ENCODE measurements around the gene PKD1.
"Not testable (repeated sequence)": the region's sequence is repeated elsewhere in the genome, so short reads cannot be mapped to it uniquely, and the experiment has no call there.

DNA sequence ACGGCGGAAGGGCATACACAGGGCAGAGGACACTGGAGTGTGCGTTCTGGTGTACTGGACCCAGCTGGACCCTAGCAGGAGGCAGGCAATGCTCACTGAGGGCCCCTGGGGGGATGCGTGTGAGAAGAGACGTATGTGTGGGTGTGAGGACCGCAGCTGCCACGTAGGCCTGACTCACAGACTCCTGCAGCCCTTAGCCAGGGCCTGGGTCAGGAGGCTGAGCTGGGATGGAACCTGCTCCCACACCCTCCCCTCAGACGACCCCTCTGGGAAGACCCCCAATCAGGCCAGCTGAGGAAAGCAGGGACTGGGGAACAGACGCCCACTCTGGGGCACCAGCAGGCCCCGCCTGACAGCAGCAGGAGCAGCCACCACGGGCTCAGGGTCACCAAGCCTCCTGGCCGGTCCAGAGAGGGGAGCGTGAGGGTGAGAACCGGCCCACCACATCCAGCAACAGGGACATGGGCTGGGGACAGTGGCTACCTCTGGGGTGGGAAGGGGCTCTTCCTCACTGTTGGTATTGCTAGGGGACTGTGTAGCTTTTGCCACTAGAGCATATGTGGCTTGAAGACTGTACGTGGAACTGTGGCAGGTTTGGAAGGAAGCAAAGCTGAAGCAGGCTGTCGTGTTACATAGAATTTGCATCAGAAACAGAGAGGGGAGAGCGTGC lies 28.4 kb downstream of the PKD1 start:
- TF ChIP-seq, protein P1, sequence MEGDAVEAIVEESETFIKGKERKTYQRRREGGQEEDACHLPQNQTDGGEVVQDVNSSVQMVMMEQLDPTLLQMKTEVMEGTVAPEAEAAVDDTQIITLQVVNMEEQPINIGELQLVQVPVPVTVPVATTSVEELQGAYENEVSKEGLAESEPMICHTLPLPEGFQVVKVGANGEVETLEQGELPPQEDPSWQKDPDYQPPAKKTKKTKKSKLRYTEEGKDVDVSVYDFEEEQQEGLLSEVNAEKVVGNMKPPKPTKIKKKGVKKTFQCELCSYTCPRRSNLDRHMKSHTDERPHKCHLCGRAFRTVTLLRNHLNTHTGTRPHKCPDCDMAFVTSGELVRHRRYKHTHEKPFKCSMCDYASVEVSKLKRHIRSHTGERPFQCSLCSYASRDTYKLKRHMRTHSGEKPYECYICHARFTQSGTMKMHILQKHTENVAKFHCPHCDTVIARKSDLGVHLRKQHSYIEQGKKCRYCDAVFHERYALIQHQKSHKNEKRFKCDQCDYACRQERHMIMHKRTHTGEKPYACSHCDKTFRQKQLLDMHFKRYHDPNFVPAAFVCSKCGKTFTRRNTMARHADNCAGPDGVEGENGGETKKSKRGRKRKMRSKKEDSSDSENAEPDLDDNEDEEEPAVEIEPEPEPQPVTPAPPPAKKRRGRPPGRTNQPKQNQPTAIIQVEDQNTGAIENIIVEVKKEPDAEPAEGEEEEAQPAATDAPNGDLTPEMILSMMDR (conservative IDR thresholded peaks at IDR 0.05; ENCODE audit: low read depth, low read length), result not testable (repeated sequence)
- not testable (repeated sequence) for TF ChIP-seq EZH2phosphoT487 (IDR thresholded peaks at IDR 0.05; ENCODE audit: borderline replicate concordance, low read length); EZH2 (IDR thresholded peaks at IDR 0.05; ENCODE audit: low read length, unreplicated experiment)
